Thyroid gland (tissue), 4 donors: Measurements from ENCODE around the gene SIK3. TPM values are rescaled to one million over a fixed set of nuclear protein-coding genes. Genes with fewer than 3 reads are reported as not detected.
"Not testable (repeated sequence)": the region's sequence is repeated elsewhere in the genome, so short reads cannot be mapped to it uniquely, and the experiment has no call there.

Source experiments
- DNase-seq, 2 donors: peaks; one replicate each; pipeline ENCODE4 v3.0.0-alpha.2; 2019
- H3K27ac ChIP-seq, 3 donors: fragments of 200-600 bp; sonication (generic); 1 replicate in 2 of 3; 2 replicates in 1 of 3; pipeline ENCODE4 v1.5.1; 2016 to 2019; ENCODE audit warnings: mild to moderate bottlenecking in 1 of 3, moderate library complexity in 1 of 3
- H3K27me3 ChIP-seq: fragments of 200-600 bp; sonication (generic); one replicate; pipeline ENCODE4 v1.5.1; 2019
- H3K36me3 ChIP-seq, 2 donors: fragments of 200-600 bp; sonication (generic); one replicate each; pipeline ENCODE4 v1.5.1; 2016 to 2019
- H3K4me1 ChIP-seq, 2 donors: fragments of 200-600 bp; sonication (generic); one replicate each; pipeline ENCODE4 v1.5.1; 2017 to 2019
- H3K4me3 ChIP-seq, 3 donors: fragments of 200-600 bp; sonication (generic); replicated peaks in 1 of 3; 1 replicate in 2 of 3; 2 replicates in 1 of 3; pipeline ENCODE4 v1.5.1; 2016; ENCODE audit warnings: mild to moderate bottlenecking in 1 of 3
- H3K9me3 ChIP-seq: fragments of 200-600 bp; sonication (generic); one replicate; pipeline ENCODE4 v1.5.1; 2017
- POLR2A ChIP-seq, 2 donors: fragments of 450-650 bp; IDR thresholded peaks; one replicate each; pipeline ENCODE4 v1.6.1; 2017; ENCODE audit warnings: antibody characterized with exemption in 2 of 2, mild to moderate bottlenecking in 2 of 2, moderate library complexity in 1 of 2
- WGBS, 2 donors: methylation state at CpG; one replicate each; pipeline ENCODE4 v1.1.5; 2017; 5-methylcytosine and 5-hydroxymethylcytosine counted together
- intact Hi-C: fragments of 100-400 bp; cut with DNase I; formaldehyde crosslinking; loops from one replicate; pipeline ENCODE4 v1.15.1; 2023
- total RNA-seq, 4 donors: library from RNA; depleted of rRNA; stranded (reverse); fragments of >200 nt; gene quantifications; one replicate each; pipeline ENCODE4 v1.2.3, GENCODE V29; 2016
- TF ChIP-seq, protein P1 (sequence below), 6 experiments: fragments of 200-600 bp in 3 of 6; fragments of 450-650 bp in 3 of 6; sonication (generic) in 3 of 6; IDR thresholded peaks; one replicate each; pipeline ENCODE4 v1.5.1; 2016 to 2019; ENCODE audit warnings: antibody characterized with exemption in 6 of 6, mild to moderate bottlenecking in 2 of 6, inconsistent platforms in 1 of 6, moderate library complexity in 1 of 6

SIK3 gene
- total RNA-seq, 4 donors from 2014 or later: 46.0 to 86.3 (median 71.9) TPM

DNA sequence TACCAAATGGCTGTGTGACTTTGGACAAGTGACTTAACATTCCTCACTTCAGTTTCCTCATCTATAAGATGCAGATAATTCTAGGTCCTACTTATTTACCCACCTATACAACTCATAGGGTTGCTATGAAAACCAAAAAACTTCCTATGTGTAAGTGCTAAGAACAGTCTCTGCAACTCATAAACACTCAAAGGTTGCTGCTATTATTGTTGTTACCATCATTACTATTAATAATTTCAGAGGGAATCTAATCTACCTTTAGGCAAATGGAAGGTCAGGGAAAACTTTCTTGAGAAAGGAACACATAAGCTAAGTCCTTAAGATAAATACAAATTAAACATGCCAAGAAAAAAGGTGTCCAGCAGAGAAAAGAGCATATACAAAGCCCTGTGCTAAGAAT lies 40.5 kb downstream of the SIK3 start:
- no peak overlapping the region for H3K27ac ChIP-seq
- no peaks in the 10 kb centered on the region for H3K36me3 ChIP-seq
- no peaks in the 10 kb centered on the region for H3K27me3 ChIP-seq
- H3K9me3 ChIP-seq: no peaks in the 10 kb centered on the region
- no peak overlapping the region for H3K4me3 ChIP-seq
- intact Hi-C loops: no loop called here
- no peak for DNase-seq
- TF ChIP-seq, protein P1, sequence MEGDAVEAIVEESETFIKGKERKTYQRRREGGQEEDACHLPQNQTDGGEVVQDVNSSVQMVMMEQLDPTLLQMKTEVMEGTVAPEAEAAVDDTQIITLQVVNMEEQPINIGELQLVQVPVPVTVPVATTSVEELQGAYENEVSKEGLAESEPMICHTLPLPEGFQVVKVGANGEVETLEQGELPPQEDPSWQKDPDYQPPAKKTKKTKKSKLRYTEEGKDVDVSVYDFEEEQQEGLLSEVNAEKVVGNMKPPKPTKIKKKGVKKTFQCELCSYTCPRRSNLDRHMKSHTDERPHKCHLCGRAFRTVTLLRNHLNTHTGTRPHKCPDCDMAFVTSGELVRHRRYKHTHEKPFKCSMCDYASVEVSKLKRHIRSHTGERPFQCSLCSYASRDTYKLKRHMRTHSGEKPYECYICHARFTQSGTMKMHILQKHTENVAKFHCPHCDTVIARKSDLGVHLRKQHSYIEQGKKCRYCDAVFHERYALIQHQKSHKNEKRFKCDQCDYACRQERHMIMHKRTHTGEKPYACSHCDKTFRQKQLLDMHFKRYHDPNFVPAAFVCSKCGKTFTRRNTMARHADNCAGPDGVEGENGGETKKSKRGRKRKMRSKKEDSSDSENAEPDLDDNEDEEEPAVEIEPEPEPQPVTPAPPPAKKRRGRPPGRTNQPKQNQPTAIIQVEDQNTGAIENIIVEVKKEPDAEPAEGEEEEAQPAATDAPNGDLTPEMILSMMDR (IDR thresholded peaks at IDR 0.05): no peak
- no peak for TF ChIP-seq POLR2A (IDR thresholded peaks at IDR 0.05)
- peaks cover 20 to 23% of the 10 kb centered on the region in 2 donors for H3K4me1 ChIP-seq

DNA sequence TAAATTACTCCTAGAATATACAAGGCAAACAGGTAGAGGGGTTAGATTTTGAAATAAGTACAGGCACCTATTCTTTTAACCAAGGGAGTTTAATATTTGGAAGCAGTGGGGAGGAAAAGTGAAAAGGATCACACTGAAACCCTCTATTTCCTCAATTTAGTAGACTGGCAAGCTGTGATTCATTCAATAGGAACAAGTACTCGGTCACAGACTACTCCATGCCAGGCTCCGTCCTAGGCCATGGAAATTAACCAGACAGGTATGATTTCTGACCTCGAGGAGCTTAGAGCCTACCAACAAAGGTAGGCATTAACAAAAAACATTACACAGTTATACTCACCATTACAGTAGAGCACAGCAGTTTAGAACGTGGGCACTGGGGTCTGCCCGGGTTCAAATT lies 40.9 kb downstream of the SIK3 start:
- no peaks in the 10 kb centered on the region for H3K9me3 ChIP-seq
- no peak for DNase-seq
- peaks cover 16 to 21% of the 10 kb centered on the region in 2 donors for H3K4me1 ChIP-seq
- no peak for TF ChIP-seq POLR2A (IDR thresholded peaks at IDR 0.05)
- TF ChIP-seq, protein P1 (IDR thresholded peaks at IDR 0.05): no peak
- WGBS, 2 donors: 88 to 89% methylated on average over 5 of the region's 5 CpGs
- intact Hi-C loops: no loop called here
- no peaks in the 10 kb centered on the region for H3K36me3 ChIP-seq
- no peak overlapping the region for H3K27ac ChIP-seq
- no peak overlapping the region for H3K4me3 ChIP-seq
- H3K27me3 ChIP-seq: no peaks in the 10 kb centered on the region

DNA sequence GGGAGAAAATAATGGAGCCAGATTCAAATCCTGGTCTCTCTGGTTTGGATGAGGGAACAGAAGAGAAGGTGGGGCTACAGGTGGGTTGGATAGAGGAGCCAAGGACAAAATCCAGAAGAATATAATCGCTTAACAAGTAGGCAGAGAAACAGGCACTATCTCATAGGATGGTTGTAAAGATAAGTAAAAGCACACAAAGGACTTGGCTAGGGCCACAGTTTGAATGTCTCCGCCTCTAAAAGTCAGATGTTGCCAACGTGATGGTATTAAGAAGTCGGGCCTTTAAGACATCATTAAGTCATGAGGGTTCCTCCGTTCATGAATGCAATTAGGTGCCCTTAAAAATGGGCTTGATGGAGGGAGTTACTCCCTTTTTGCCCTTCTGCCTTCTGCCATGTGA lies 42.8 kb downstream of the SIK3 start:
- intact Hi-C loops: no loop called here
- Histone ChIP-seq H3K36me3 (no peaks in the 10 kb centered on the region), H3K27me3 (no peaks in the 10 kb centered on the region), H3K4me1 (peaks cover 12 to 18% of the 10 kb centered on the region in 2 donors), H3K9me3 (no peaks in the 10 kb centered on the region), H3K4me3 (no peak overlapping the region), H3K27ac (no peak overlapping the region)
- 91% methylated on average over 5 of the region's 5 CpGs for WGBS, 2 donors
- DNase-seq: no peak
- no peak for TF ChIP-seq POLR2A (IDR thresholded peaks at IDR 0.05)

DNA sequence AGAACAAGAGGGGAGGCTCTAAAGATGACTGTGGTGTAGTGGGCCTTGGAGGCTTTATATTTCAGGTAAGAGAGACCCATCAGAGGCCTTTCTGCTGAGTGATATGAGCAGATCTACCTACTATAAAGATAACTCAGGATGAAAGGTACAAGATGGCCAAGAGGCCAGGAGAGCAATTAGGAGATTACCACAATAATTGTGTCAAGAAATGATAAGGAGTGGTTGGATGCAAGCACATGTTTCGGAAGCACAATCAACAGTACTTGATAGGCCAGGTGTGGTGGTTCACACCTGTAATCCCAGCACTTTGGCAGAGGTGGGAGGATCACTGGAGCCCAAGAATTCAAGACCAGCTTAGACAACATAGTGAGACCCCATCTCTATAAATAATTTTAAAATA lies 43.8 kb downstream of the SIK3 start:
- no peaks in the 10 kb centered on the region for H3K27me3 ChIP-seq
- peaks cover 11 to 12% of the 10 kb centered on the region in 2 donors for H3K4me1 ChIP-seq
- H3K9me3 ChIP-seq: no peaks in the 10 kb centered on the region
- intact Hi-C loops: no loop called here
- WGBS, 2 donors: 94 to 100% methylated on average over 1 of the region's 1 CpG
- TF ChIP-seq, protein P1 (IDR thresholded peaks at IDR 0.05): no peak
- TF ChIP-seq POLR2A (IDR thresholded peaks at IDR 0.05): no peak
- DNase-seq: no peak
- no peak overlapping the region for H3K27ac ChIP-seq
- no peak overlapping the region for H3K4me3 ChIP-seq
- H3K36me3 ChIP-seq: no peaks in the 10 kb centered on the region

DNA sequence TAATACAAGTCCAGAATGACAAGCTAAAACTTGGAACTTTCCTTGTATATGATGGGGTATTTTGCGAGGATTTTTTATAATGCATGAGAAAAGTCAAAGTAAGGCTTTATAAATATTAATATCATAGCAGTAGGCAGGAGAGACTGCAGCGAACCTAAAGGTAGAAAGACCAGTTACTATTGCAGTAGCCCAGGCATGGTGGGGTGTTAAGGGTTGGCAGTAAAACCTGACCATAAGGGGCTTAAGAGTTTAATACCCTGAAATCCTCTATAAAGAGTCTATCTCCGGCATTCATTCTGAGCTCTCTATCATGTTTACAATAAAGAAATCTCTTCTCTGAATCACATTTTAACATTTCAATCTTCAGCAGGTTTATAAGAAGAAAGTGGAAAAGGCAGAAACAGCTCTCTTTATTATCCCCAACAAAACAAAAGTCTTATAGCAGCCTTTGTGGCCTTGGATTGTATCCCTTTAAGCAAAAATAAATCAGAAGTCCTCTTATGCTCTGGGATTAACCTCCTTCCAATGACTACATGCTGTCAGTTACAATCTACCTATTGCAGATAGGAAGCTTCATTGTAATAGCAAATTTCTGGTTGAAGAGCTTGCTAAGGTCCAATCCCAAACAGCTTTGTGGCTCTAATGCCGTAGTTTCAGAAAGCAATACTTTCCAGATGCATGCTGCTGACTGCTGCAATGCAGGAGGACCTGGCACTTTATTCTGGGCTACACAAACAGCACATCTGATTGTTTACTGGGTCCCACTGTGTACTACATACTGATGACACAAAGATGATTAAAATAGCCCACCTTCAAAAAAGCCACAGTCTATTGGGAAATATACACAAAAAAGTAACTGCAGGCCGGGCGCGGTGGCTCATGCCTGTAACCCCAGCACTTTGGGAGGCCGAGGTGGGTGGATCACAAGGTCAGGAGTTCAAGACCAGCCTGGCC lies 45.8 kb downstream of the SIK3 start:
- 95 to 97% methylated on average over 8 of the region's 8 CpGs for WGBS, 2 donors
- TF ChIP-seq, protein P1 (IDR thresholded peaks at IDR 0.05): no peak
- no peak for TF ChIP-seq POLR2A (IDR thresholded peaks at IDR 0.05)
- no peak overlapping the region for H3K27ac ChIP-seq
- no peak overlapping the region for H3K4me3 ChIP-seq
- intact Hi-C loops: no loop called here
- H3K4me1 ChIP-seq: no peaks in the 10 kb centered on the region
- DNase-seq: no peak
- H3K36me3 ChIP-seq: no peaks in the 10 kb centered on the region
- no peaks in the 10 kb centered on the region for H3K27me3 ChIP-seq
- H3K9me3 ChIP-seq: no peaks in the 10 kb centered on the region

DNA sequence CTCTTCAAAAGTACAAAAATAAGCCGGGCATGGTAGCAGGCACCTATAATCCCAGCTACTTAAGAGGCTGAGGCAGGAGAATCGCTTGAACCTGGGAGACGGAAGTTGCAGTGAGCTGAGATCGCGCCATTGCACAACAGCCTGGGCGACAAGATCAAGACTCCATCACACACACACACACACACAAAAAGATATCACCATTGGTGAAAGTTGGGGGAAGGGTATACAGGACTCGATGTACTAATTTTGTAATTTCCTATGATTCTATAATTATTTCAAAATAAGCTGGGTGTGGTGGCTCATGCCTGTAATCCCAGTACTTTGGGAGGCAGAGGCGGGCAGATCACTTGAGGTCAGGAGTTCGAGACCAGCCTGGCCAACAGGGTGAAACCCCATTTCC lies 48.1 kb downstream of the SIK3 start:
- H3K4me3 ChIP-seq, H3K27me3 ChIP-seq, H3K36me3 ChIP-seq, H3K27ac ChIP-seq, intact Hi-C loops, H3K9me3 ChIP-seq, DNase-seq: not testable (repeated sequence)
- 95 to 97% methylated on average over 9 of the region's 9 CpGs for WGBS, 2 donors
- H3K4me1 ChIP-seq: peaks cover 5 to 11% of the 10 kb centered on the region in 2 donors

DNA sequence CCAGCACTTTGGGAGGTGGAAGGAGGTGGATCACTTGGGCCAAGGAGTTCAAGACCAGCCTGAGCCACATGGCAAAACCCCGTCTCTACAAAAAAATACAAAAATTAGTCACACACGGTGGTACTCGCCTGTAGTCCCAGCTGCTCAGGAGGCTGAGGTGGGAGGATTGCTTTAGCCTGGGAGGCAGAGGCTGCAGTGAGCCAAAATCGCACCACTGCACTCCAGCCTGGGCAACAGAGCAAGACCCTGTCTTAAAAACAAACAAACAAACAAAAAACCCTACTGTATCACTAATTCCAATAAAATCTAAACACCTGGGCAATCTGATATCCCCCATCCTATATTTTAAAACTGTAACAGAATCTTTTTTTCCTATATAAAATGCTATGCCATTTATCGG lies 51.6 kb downstream of the SIK3 start:
- H3K27ac ChIP-seq, H3K4me3 ChIP-seq, intact Hi-C loops, H3K36me3 ChIP-seq, H3K9me3 ChIP-seq, DNase-seq, H3K27me3 ChIP-seq: not testable (repeated sequence)
- WGBS, 2 donors: 89 to 92% methylated on average over 5 of the region's 5 CpGs
- H3K4me1 ChIP-seq: peaks cover 27 to 28% of the 10 kb centered on the region in 2 donors
